ENCODE data around the gene MTA2.
"Not testable (repeated sequence)": the region's sequence is repeated elsewhere in the genome, so short reads cannot be mapped to it uniquely, and the experiment has no call there.

MTA2 gene

GRCh38 chr11:62593434-62594044 is 8.1 kb downstream of the MTA2 start:
- peak; percentile 65 for DNase-seq (ENCODE audit: low read depth, low spot score)
- no peak overlapping the region for H3K4me3 ChIP-seq (ENCODE audit: low read depth, low read length)
- peak; percentile 78 for TF ChIP-seq CTCF (IDR thresholded peaks at IDR 0.05; ENCODE audit: low read depth, low read length)
- in situ Hi-C loops (cut with HindIII; ENCODE audit: low sequenced_read_pairs): no loop called here

GRCh38 chr11:62592989-62593421 is 8.7 kb downstream of the MTA2 start:
- TF ChIP-seq CTCF (IDR thresholded peaks at IDR 0.05; ENCODE audit: low read depth, low read length): no peak
- DNase-seq (ENCODE audit: low read depth, low spot score): no peak
- H3K4me3 ChIP-seq (ENCODE audit: low read depth, low read length): no peak overlapping the region
- in situ Hi-C loops (cut with HindIII; ENCODE audit: low sequenced_read_pairs): no loop called here

GRCh38 chr11:62592146-62592815 is 9.4 kb downstream of the MTA2 start:
- DNase-seq (ENCODE audit: low read depth, low spot score): no peak
- H3K4me3 ChIP-seq (ENCODE audit: low read depth, low read length): peak overlapping the region; percentile 93
- TF ChIP-seq CTCF (IDR thresholded peaks at IDR 0.05; ENCODE audit: low read depth, low read length): no peak
- in situ Hi-C loops (cut with HindIII; ENCODE audit: low sequenced_read_pairs): no loop called here

GRCh38 chr11:62591448-62592145 is 10.1 kb downstream of the MTA2 start, which contains the start of gene TUT1:
TUT1 (minus strand) TSS chr11:62591523; CDS start chr11:62591485, 38 bp downstream.
- in situ Hi-C loops (cut with HindIII; ENCODE audit: low sequenced_read_pairs): no loop called here
- peak; percentile 99 for DNase-seq (ENCODE audit: low read depth, low spot score)
- no peak for TF ChIP-seq CTCF (IDR thresholded peaks at IDR 0.05; ENCODE audit: low read depth, low read length)
- H3K4me3 ChIP-seq (ENCODE audit: low read depth, low read length): peak within 1 kb of the TSS; percentile 93

GRCh38 chr11:62588966-62589637 is 12.6 kb downstream of the MTA2 start:
- peak; percentile 48 for TF ChIP-seq CTCF (IDR thresholded peaks at IDR 0.05; ENCODE audit: low read depth, low read length)
- H3K4me3 ChIP-seq (ENCODE audit: low read depth, low read length): no peak overlapping the region
- in situ Hi-C loops (cut with HindIII; ENCODE audit: low sequenced_read_pairs): no loop called here
- no peak for DNase-seq (ENCODE audit: low read depth, low spot score)

GRCh38 chr11:62585356-62585755 is 16.3 kb downstream of the MTA2 start:
- in situ Hi-C loops (cut with HindIII; ENCODE audit: low sequenced_read_pairs); DNase-seq (ENCODE audit: low read depth, low spot score); H3K4me3 ChIP-seq (ENCODE audit: low read depth, low read length): not testable (repeated sequence)

- DNase-seq (ENCODE audit: low read depth, low spot score); in situ Hi-C loops (cut with HindIII; ENCODE audit: low sequenced_read_pairs); H3K4me3 ChIP-seq (ENCODE audit: low read depth, low read length): not testable (repeated sequence)
Observed at GRCh38 chr11:62581735-62582134, 19.9 kb downstream of the MTA2 start.
